ENCODE data around the gene BTBD7. TPM values are rescaled to one million over a fixed set of nuclear protein-coding genes. Genes with fewer than 3 reads are reported as not detected.

The BTBD7 gene
- total and polyA plus RNA-seq, 9 of the 15 experiments (the other 6 are each of a cell fraction or from before 2014, with no cell fraction given) = 2.5 to 12.9 (median 6.2) TPM

DNA sequence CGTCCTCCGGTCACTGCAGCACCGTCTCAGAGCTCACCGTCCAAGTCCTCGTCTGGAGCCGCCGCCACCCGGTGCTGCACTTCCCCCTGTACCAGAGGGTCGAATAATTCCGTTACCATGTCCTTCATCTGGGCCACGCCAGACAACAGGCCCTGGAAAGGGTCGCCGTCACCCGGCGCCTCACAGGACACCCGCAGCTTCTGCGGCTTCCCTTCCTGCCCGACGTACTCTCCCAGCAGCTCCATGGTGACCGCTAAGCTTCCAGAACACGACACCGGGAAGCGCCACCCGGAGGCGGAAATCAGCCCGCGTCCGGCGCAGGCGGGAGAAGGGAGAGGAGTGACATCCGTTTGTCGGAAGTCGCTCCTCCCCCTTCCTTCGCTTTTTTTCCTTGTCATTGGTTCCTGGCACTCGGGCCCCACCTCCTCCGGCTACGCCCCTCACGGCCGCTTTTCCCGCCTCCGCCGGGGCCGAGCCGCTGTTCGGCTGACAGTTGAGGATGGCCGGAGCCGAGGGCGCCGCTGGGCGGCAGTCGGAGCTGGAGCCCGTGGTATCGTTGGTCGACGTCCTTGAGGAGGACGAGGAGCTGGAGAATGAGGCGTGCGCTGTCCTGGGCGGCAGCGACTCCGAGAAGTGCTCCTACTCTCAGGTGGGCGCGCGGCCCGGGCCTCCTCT is 125.9 kb downstream of the BTBD7 start, which contains the start of the genes GON7 and UBR7 (continued):
- TF ChIP-seq CBX3 (IDR thresholded peaks at IDR 0.05; ENCODE audit: borderline replicate concordance in 1 of 2, low read length in 2 of 2) = no peak
- no peak for TF ChIP-seq PBX2 (CRISPR knock-in tag; IDR thresholded peaks at IDR 0.05; ENCODE audit: low read depth)
- peak; percentile 48; the same call in 1 of the 2 replicates for TF ChIP-seq PBX2 (tag; conservative IDR thresholded peaks at IDR 0.05; ENCODE audit: low read depth)
- TF ChIP-seq, protein P1, sequence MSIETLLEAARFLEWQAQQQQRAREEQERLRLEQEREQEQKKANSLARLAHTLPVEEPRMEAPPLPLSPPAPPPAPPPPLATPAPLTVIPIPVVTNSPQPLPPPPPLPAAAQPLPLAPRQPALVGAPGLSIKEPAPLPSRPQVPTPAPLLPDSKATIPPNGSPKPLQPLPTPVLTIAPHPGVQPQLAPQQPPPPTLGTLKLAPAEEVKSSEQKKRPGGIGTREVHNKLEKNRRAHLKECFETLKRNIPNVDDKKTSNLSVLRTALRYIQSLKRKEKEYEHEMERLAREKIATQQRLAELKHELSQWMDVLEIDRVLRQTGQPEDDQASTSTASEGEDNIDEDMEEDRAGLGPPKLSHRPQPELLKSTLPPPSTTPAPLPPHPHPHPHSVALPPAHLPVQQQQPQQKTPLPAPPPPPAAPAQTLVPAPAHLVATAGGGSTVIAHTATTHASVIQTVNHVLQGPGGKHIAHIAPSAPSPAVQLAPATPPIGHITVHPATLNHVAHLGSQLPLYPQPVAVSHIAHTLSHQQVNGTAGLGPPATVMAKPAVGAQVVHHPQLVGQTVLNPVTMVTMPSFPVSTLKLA (conservative IDR thresholded peaks at IDR 0.05) = peak; percentile 74 to 78
- peak; percentile 61; the same call in 1 of the 2 replicates for TF ChIP-seq SP1 (CRISPR knock-in tag; IDR thresholded peaks at IDR 0.05)
- peak; percentile 95 for TF ChIP-seq RBFOX2 (IDR thresholded peaks at IDR 0.05; ENCODE audit: low read depth, low read length)
- peak; percentile 13; the same call in 1 of the 2 replicates for TF ChIP-seq SPI1 (IDR thresholded peaks at IDR 0.05; ENCODE audit: borderline replicate concordance, low read depth, low read length)
- TF ChIP-seq MXI1 (IDR thresholded peaks at IDR 0.05; ENCODE audit: low read depth, low read length) = peak; percentile 51; the same call in 1 of the 2 replicates
- TF ChIP-seq EGR1 (conservative IDR thresholded peaks at IDR 0.05) = 0 out of 2 replicates have a peak, but pooled peaks have one; percentile 27
- TF ChIP-seq, protein P2, sequence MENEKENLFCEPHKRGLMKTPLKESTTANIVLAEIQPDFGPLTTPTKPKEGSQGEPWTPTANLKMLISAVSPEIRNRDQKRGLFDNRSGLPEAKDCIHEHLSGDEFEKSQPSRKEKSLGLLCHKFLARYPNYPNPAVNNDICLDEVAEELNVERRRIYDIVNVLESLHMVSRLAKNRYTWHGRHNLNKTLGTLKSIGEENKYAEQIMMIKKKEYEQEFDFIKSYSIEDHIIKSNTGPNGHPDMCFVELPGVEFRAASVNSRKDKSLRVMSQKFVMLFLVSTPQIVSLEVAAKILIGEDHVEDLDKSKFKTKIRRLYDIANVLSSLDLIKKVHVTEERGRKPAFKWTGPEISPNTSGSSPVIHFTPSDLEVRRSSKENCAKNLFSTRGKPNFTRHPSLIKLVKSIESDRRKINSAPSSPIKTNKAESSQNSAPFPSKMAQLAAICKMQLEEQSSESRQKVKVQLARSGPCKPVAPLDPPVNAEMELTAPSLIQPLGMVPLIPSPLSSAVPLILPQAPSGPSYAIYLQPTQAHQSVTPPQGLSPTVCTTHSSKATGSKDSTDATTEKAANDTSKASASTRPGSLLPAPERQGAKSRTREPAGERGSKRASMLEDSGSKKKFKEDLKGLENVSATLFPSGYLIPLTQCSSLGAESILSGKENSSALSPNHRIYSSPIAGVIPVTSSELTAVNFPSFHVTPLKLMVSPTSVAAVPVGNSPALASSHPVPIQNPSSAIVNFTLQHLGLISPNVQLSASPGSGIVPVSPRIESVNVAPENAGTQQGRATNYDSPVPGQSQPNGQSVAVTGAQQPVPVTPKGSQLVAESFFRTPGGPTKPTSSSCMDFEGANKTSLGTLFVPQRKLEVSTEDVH (IDR thresholded peaks at IDR 0.05; ENCODE audit: low read depth, partially characterized antibody) = peak; percentile 93
- peak; percentile 94 for TF ChIP-seq MTA1 (IDR thresholded peaks at IDR 0.05; ENCODE audit: borderline replicate concordance)
- TF ChIP-seq SUPT5H (IDR thresholded peaks at IDR 0.05) = peak; percentile 82
- no peak for TF ChIP-seq FUS (optimal IDR thresholded peaks at IDR 0.05; ENCODE audit: low read depth, low read length)
- peak; percentile 58; the same call in 1 of the 2 replicates for TF ChIP-seq NR2C1 (IDR thresholded peaks at IDR 0.05)
- peak; percentile 79 for TF ChIP-seq NR2C1 (tag; IDR thresholded peaks at IDR 0.05)
- TF ChIP-seq SRSF3 (IDR thresholded peaks at IDR 0.05; ENCODE audit: insufficient read depth, low read length) = no peak
- peak; percentile 64 for TF ChIP-seq KDM5B (IDR thresholded peaks at IDR 0.05; ENCODE audit: insufficient replicate concordance, low read depth, low read length)
- peak; percentile 53; the same call in 1 of the 2 replicates for TF ChIP-seq CTBP1 (IDR thresholded peaks at IDR 0.05; ENCODE audit: borderline replicate concordance)
- peak in 1 of 2 experiments; percentile 67; a peak in 2 of 4 replicates for TF ChIP-seq TRIM24 (IDR thresholded peaks at IDR 0.05)
- 0 out of 2 replicates have a peak, but pooled peaks have one; percentile 7 for TF ChIP-seq ZNF431 (CRISPR knock-in tag; IDR thresholded peaks at IDR 0.05)
- no peak for TF ChIP-seq NCOA1 (IDR thresholded peaks at IDR 0.05; ENCODE audit: low read depth)

Measured in K562 (cell line).